ENCODE measurements around the gene BRI3. TPM values are rescaled to one million over a fixed set of nuclear protein-coding genes. Genes with fewer than 3 reads are reported as not detected.

Gene BRI3
- total and polyA plus RNA-seq, 2 of the 4 experiments (the other 2 are of a cell fraction), result 24.7 to 68.3 TPM

DNA sequence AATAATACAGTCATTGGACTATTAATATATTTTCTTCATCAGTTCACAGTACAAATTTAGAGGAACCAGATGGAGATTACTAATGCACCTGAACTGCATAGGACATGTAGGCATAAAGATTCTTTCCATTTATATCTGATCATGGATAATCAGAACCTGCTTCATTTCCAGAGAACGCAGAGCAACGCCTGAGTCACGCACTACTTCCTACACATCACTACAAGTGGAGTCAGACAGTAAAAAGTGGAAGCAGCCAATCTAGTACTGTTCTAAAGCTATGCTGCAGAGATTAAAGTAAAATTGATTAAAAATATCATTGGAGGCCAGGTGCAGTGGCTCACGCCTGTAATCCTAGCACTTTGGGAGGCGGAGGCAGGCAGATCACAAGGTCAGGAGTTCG is 43.3 kb downstream of the BRI3 start:
- H2AK9ac ChIP-seq (replicated peaks; ENCODE audit: low read depth, low read length, poor library complexity), result no peak overlapping the region
- peaks cover 7% of the 10 kb centered on the region; the same call in 1 of the 2 replicates for H3K9me1 ChIP-seq (ENCODE audit: insufficient read depth, low read length)
- H3K27ac ChIP-seq (ENCODE audit: insufficient read depth, low read length), result no peak overlapping the region
- H3K9me3 ChIP-seq (ENCODE audit: control insufficient read depth, insufficient read depth, low read length), result no peaks in the 10 kb centered on the region
- H3K14ac ChIP-seq (replicated peaks; ENCODE audit: low read depth, low read length), result no peak overlapping the region
- no CpG with 5 or more reads among the region's 6 CpGs for WGBS, 2 experiments (ENCODE audit: extremely low coverage in 2 of 2, insufficient read length in 1 of 2)
- no peak overlapping the region for H2BK120ac ChIP-seq (ENCODE audit: low read depth, low read length)
- ChIA-PET CTCF (no interaction called here), POLR2A (ENCODE audit: unreplicated experiment) (no interaction called here)
- H3K4me3 ChIP-seq (ENCODE audit: insufficient read depth, low read depth, low read length), result no peak overlapping the region
- no peak overlapping the region for H3K23ac ChIP-seq (ENCODE audit: low read depth, low read length)
- H3K56ac ChIP-seq (ENCODE audit: extremely low read depth, insufficient read depth, low read length), result no peak overlapping the region
- TF ChIP-seq POLR2A (IDR thresholded peaks at IDR 0.05; ENCODE audit: low read depth, low read length) (no peak), FOS (IDR thresholded peaks at IDR 0.05; ENCODE audit: low read depth, low read length) (no peak)
- H3K36me3 ChIP-seq (ENCODE audit: control insufficient read depth, insufficient read depth, low read length), result no peaks in the 10 kb centered on the region
- no peaks in the 10 kb centered on the region for H3K27me3 ChIP-seq (ENCODE audit: control insufficient read depth, insufficient read depth, low read length)
- DNase-seq (no peak), ATAC-seq (ENCODE audit: low read depth) (no peak)
- no peak overlapping the region for H2BK20ac ChIP-seq (ENCODE audit: low read depth, low read length)
- BruUV-seq (replicated peaks), result no TSS peak
- in situ Hi-C loops (cut with MboI; ENCODE audit: low sequenced_read_pairs) (loop anchor here (25.0 kb wide), 1 partner anchor 413 kb away; no protein-coding TSS in a partner anchor), dilution Hi-C loops (cut with HindIII; ENCODE audit: low sequenced_read_pairs, unreplicated experiment) (no loop called here), intact Hi-C loops (cut with micrococcal nuclease) (no loop called here)
- peaks cover 6% of the 10 kb centered on the region for H3K4me1 ChIP-seq (ENCODE audit: control insufficient read depth, insufficient read depth, low read length)
- H4K91ac ChIP-seq (ENCODE audit: insufficient read depth, low read depth, low read length), result no peak overlapping the region
- no peak overlapping the region for H3K4me2 ChIP-seq (ENCODE audit: low read depth, low read length)
- no peak overlapping the region for H2BK15ac ChIP-seq (ENCODE audit: low read depth, low read length)
- H2AFZ ChIP-seq (replicated peaks; ENCODE audit: low read length, poor library complexity), result no peak overlapping the region
- H2BK5ac ChIP-seq (ENCODE audit: low read depth, low read length, poor library complexity, severe bottlenecking), result no peak overlapping the region
- H4K8ac ChIP-seq (ENCODE audit: low read depth in 2 of 2, low read length in 2 of 2), result no peak overlapping the region
- no peak overlapping the region for H2AK5ac ChIP-seq (ENCODE audit: low read depth, low read length)
- H3K79me1 ChIP-seq (ENCODE audit: low read depth in 1 of 2, low read length in 2 of 2), result peaks cover 0 to 35% of the 10 kb centered on the region in 2 experiments; a peak in 3 of 4 replicates
- H4K5ac ChIP-seq (ENCODE audit: low read depth, low read length), result no peak overlapping the region
- H3K9ac ChIP-seq (ENCODE audit: low read depth, low read length), result no peak overlapping the region
- H4K20me1 ChIP-seq (ENCODE audit: insufficient read depth, low read length), result no peaks in the 10 kb centered on the region
- no peak overlapping the region for H3K4ac ChIP-seq (ENCODE audit: low read depth, low read length)
- H3K18ac ChIP-seq (ENCODE audit: low read depth, low read length), result no peak overlapping the region

Data from IMR-90 (cell line).